GM21526 (cell line): ENCODE results near the gene RAB3GAP1.

ENCODE experiments used
- ATAC-seq: cut with Tn5 transposase; IDR thresholded peaks from one replicate; pipeline ENCODE4 v1.9.1; 2021; ENCODE audit warnings: moderate library complexity; ENCODE audit not compliant: unreplicated experiment, low FRiP score

Gene RAB3GAP1

DNA sequence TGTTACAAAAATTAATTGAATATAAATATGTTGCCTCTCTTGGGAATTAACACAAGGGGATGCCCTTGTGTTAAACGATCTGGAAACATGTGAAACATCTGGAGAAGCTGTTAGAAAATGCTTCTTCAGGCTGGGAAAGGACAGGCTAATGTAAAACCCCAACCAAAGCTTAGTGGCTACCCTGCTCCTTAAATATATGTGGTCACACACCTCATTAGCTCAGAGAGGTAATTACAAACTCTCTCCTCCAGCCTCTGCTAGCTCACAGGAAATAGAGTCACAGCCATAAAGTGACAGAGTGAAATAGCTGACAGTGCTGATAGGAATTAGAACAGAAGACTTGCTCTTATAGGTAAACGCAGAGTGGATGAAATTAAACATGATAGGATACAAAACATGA, 155.9 kb downstream of the RAB3GAP1 start:
- no peak for ATAC-seq

DNA sequence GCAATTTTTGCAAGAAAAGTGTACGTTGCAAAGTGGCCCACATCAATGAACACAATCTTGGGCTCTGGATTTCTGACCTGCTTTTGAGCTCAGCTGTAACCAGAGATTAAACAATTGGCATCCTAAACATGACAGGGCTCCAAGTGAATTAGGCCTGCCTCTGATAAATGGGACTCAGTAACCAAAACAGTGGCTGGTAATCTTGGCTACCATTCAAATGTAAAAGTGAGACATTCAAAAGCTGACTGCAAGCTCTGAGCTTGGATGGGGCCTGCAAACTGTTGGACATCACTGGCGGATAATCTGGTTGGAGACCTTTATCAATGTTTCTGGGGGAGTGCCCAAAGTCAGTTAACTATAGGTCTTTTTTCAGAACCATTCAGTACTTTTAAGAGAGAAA, 160.7 kb downstream of the RAB3GAP1 start:
- ATAC-seq, result no peak

DNA sequence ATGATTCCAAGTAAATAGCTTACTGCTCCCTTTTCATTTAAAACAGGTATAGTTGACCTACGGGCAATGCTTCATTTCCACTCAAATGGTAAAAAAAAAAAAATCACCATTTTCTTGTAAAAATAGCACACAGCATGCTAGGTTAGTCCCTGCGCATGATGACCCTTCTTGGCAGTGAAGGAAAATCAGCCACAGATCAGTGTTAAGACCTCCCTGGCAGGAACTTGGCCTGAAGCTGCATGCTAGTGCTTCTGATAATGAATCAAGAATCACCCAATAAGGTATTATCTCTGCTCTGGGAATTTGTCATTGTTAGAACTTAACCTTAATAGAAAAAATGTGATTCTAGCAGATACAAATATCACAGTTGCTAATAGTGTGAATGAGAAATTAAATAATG, 166.3 kb downstream of the RAB3GAP1 start:
- ATAC-seq, result no peak

DNA sequence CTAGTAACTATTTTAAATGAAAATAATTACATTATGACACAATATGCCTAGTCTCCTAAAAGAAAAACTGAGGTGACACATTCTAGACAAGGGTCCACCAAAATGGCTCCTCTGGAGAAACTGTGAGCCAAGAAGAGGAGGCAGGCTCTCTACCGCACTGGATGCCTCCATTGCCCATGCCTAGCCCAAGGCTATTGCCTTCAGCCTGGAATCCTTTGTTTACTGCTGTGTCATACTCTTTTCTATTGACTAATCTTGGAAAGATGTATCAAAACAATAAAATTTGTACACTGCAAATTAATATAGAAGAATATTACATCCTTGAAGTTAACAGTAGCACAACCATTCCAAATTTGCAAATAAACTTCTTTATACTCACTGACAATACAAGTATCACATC, 167.1 kb downstream of the RAB3GAP1 start:
- ATAC-seq, result no peak
